HPDE6-E6E7 (cell line): ENCODE measurements around the gene B3GNT9.
"Not testable (repeated sequence)": the region's sequence is repeated elsewhere in the genome, so short reads cannot be mapped to it uniquely, and the experiment has no call there.

Experiments
- DNase-seq: peaks from one replicate; pipeline ENCODE4 v3.0.0; 2011; ENCODE audit warnings: missing footprints; ENCODE audit errors: extremely low spot score

B3GNT9 gene

GRCh38 chr16:67150047-67150832 is 558 bp downstream of the B3GNT9 start:
- DNase-seq, result no peak

GRCh38 chr16:67149276-67150046 is 1.3 kb downstream of the B3GNT9 start:
- DNase-seq, result no peak

DNA sequence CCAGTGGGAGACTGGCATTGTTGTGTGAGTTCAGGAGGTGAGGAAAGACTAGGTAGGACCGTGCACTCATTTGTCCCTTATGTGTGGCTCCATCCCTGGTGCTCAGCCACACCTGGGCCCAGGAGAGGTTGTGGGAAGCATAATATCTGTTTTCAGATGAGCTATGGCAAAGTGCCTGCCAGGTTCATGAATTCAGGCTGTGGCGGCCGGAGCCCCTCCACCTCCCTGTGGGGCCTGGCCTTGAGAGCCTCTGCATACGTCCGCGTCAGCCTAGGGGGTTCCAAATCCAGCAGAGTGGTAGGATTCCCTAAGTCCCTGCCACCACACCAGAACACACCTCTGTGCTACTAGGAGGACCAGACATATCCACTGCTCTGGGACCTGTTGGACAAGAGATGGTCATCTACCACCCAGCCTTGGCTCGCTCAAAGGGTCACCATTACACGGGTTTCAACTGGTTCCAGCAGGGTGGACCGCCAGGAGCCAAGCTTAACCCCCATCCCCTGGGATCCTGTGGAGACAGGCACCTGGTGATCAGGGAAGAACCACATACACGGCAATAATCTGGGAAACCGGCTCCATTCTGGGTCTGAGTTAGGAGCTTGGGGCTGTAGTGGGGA is 2.0 kb downstream of the B3GNT9 start:
- no peak for DNase-seq

GRCh38 chr16:67148221-67148620 is 2.6 kb downstream of the B3GNT9 start:
- no peak for DNase-seq

- no peak for DNase-seq
Measured at GRCh38 chr16:67147437-67148140, 3.2 kb downstream of the B3GNT9 start.

- DNase-seq, result no peak
Measured at GRCh38 chr16:67146523-67147357, 4.1 kb downstream of the B3GNT9 start.

GRCh38 chr16:67145746-67146145 is 5.1 kb downstream of the B3GNT9 start:
- DNase-seq, result no peak

GRCh38 chr16:67144943-67145342 is 5.9 kb downstream of the B3GNT9 start:
- DNase-seq, result no peak

DNA sequence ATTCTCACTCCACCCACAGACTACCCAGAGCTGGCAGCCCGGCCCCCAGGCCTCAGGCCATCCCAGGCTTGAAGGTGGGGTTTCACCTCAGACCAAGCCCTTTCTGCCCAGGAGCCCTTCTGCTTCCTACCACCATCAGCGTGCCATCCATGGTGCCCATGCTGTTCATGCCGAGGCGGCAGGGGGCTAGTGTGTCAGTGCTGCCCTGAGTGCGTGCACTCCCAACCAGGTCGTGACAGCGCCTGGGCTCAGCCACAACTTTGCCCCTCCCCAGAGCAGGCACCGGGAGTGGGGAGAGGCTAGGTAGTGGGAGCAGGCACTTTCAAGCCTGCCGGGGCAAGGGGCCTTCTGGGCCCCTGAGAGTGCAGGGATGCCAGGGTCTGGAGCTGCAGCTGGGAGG is 8.5 kb downstream of the B3GNT9 start:
- no peak for DNase-seq

DNA sequence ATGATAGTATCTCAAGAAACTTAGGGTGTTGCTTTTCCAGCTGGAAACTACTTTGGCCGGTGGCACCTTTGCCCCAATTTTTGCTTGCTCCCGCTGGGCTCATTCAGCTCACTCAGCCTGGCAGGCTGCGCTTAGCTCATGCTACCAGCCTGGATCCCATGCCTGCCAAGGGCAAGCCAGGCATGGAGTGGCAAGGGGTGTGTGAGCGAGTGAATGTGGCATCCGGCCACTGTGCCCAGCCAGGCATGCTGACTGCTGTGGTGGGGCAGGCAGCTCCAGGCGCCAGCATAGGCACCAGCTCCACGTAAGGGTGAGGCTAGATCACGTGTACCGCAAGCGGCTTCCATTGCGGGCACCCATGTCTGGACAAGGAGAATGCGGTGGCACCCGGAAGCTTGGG is 9.4 kb downstream of the B3GNT9 start:
- DNase-seq, result no peak

DNA sequence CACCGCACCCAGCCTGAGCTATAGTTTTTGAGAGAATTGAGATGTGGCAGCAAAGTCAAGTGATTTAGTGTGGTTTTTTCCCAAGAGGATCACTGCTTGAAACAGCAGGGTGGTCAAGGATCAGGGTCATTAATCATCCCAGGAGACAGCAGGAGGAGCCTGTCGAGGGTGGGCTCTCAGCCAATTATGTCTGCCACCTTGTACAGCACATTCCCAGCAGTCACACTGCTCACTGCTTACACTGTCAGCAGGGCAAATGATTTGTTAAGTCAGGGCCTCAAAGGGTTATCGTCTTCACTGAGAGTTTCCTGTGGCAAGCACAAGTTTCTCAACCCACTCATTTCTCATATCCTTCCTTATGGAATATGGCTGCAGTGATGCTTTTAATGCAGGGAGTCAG is 13.2 kb downstream of the B3GNT9 start:
- no peak for DNase-seq

- no peak for DNase-seq
Measured at GRCh38 chr16:67129422-67129821, 21.4 kb downstream of the B3GNT9 start.

- no peak for DNase-seq
Measured at GRCh38 chr16:67128887-67129286, 21.9 kb downstream of the B3GNT9 start.

DNA sequence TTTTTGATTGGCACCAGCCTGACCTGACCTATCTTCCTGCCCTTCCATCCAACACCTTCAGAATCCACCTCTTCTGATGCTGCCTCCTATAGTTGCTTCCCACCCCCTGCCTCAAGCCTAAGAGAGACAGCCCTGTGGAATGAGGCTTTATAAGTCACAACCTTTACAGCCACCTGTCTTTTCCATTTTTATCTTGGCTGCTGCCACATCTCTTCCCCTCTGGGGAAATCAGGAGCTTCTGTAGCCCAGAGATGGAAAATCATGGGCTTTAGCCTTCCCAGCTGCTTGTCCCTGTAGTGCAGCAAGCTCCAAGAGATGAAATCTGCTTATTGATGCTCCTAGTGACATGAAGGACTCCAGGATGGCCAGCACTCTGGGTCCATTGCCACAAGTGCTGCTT is 22.4 kb downstream of the B3GNT9 start:
- no peak for DNase-seq

- DNase-seq, result not testable (repeated sequence)
Measured at GRCh38 chr16:67122799-67123198, 28.0 kb downstream of the B3GNT9 start.

- DNase-seq, result no peak
Measured at GRCh38 chr16:67120025-67120424, 30.8 kb downstream of the B3GNT9 start.

- no peak for DNase-seq
Measured at GRCh38 chr16:67117716-67118115, 33.1 kb downstream of the B3GNT9 start.

DNA sequence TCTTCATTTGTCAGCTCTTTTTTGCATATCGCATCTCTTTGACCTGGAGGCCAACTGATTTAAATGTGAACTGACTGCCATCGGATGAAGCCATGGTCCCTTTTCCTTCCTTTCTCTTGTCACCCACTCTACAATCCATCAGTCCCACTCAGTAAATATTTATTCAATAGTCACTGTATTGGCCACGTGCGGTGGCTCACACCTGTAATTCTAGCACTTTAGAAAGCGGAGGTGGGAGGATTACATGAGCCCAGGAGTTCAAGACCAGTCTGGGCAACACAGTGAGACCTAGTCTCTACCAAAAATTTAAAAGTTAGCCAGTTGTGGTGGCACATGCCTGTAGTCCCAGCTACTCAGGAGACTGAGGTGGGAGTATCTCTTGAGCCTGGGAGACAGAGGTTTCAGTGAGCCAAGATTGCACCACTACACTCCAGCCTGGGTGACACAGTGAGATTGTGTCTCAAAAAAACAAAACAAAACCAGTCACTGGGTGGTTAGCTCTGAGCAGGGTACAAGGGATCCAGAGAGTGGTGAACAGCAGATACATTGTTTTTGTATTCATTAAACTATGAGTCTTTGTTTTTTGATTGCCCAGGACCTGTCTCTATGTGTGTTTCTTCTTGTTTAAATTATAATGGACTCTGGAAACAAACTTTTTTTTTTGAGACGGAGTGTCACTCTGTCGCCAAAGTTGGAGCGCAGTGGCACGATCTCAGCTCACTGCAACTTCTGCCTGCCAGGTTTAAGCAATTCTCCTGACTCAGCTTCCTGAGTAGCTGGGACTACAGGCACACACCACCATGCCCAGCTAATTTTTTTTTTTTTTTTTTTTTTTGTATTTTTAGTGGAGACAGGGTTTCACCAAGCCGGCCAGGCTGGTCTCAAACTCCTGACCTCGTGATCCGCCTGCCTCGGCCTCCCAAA is 34.1 kb downstream of the B3GNT9 start:
- no peak for DNase-seq

GRCh38 chr16:67115639-67116038 is 35.2 kb downstream of the B3GNT9 start:
- no peak for DNase-seq

GRCh38 chr16:67114793-67115192 is 36.0 kb downstream of the B3GNT9 start:
- no peak for DNase-seq
